H1 (cell line): ENCODE results near the gene SORL1-AS1.

ENCODE experiments used
- CBX5 ChIP-seq: fragments of 300-800, 300-1000 bp; sonication (generic); IDR thresholded peaks from 2 replicates; pipeline ENCODE4 v1.7.1; 2016; ENCODE audit warnings: antibody characterized with exemption, low read length, low read depth
- CTBP2 ChIP-seq: IDR thresholded peaks from 2 replicates; pipeline ENCODE4 v1.7.0; 2011; ENCODE audit warnings: borderline replicate concordance, mild to moderate bottlenecking, moderate library complexity, mixed read lengths, low read length; ENCODE audit not compliant: insufficient read depth, insufficient read length
- EGR1 ChIP-seq: IDR thresholded peaks from 2 replicates; pipeline ENCODE4 v1.6.1; 2011; ENCODE audit warnings: low read depth, low read length, borderline replicate concordance
- JUN ChIP-seq: IDR thresholded peaks from 2 replicates; pipeline ENCODE4 v1.6.1; 2011; ENCODE audit warnings: low read depth, mild to moderate bottlenecking, improper control_type of control experiment, low read length
- POU5F1 ChIP-seq: IDR thresholded peaks from 2 replicates; pipeline ENCODE4 v1.6.1; 2011; ENCODE audit warnings: low read depth, mild to moderate bottlenecking, low read length, moderate library complexity
- SIN3A ChIP-seq, 2 experiments: IDR thresholded peaks in 1 of 2; conservative IDR thresholded peaks in 1 of 2; 2 replicates each; pipeline ENCODE4 v1.6.1; 2011 to 2012; ENCODE audit warnings: low read length in 2 of 2, improper control_type of control experiment in 1 of 2, low read depth in 1 of 2, mild to moderate bottlenecking in 1 of 2

Gene SORL1-AS1

DNA sequence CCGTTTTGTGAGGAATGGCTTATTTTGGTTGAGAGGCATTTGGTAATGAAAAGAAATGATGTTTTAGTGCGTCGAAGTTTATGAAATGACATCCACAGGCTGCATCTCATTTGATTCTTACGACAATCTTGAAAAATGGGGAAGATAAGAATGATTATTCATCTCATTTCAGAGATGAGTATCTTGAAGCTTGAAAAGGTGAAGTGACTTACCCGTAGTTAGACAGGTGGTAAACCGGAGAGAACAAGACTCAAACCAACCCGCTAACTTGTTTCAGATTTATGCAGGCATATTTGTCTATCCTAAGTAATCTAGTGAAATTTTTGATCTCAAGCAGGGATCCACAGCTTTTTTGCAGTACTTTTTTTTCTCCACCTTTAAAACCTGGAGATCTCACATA lies 9.1 kb upstream of the SORL1-AS1 start (continued):
- TF ChIP-seq JUN, result no peak
- no peak for TF ChIP-seq SIN3A (conservative IDR thresholded peaks at IDR 0.05 in 1 of 2, IDR thresholded peaks at IDR 0.05 in 1 of 2; ENCODE audit: low read depth in 1 of 2, low read length in 2 of 2)
- no peak for TF ChIP-seq EGR1
- TF ChIP-seq CBX5, result no peak
- no peak for TF ChIP-seq CTBP2
- TF ChIP-seq POU5F1, result no peak
- TF ChIP-seq, all 59 proteins: peak for 0
